Stimulated activated CD4-positive, alpha-beta T cell treated with anti-CD3 and anti-CD28 coated beads, Interleukin-4, amount 100 ng/mL, for 48 hours (primary cell): ENCODE results near the gene KRTAP26-1.

Experiments
- DNase-seq, 2 donors: peaks; one replicate each; pipeline ENCODE4 v3.0.0-alpha.2; 2020; ENCODE audit warnings: low read depth in 2 of 2

KRTAP26-1 gene

GRCh38 chr21:30271156-30271555 is 49.0 kb downstream of the KRTAP26-1 start:
- DNase-seq: no peak

- DNase-seq: no peak
Observed at GRCh38 chr21:30269803-30270530, 50.1 kb downstream of the KRTAP26-1 start.
